ENCODE data around the gene MAOB. TPM values are rescaled to one million over a fixed set of nuclear protein-coding genes. Genes with fewer than 3 reads are reported as not detected.

Gene MAOB
- total RNA-seq, 1 donor from 2014 or later = 0.93 TPM

- Mint-ChIP-seq H3K27ac (no peak overlapping the region), H3K36me3 (ENCODE audit: insufficient read depth) (peaks cover 2% of the 10 kb centered on the region), H3K4me1 (ENCODE audit: low read depth) (peaks cover 2% of the 10 kb centered on the region), H3K4me3 (ENCODE audit: low read depth) (no peak overlapping the region), H3K9me3 (ENCODE audit: low read depth) (peaks cover 4% of the 10 kb centered on the region), H3K27me3 (peaks cover 16% of the 10 kb centered on the region)
- DNase-seq (ENCODE audit: low spot score, unreplicated experiment) = no peak
- TF ChIP-seq CTCF (IDR thresholded peaks at IDR 0.05; ENCODE audit: unreplicated experiment) = no peak
These were observed 1.8 kb downstream of the MAOB start for GRCh38 chrX:43880425-43880824.

- Mint-ChIP-seq H3K27ac (no peak overlapping the region), H3K36me3 (ENCODE audit: insufficient read depth) (peaks cover 2% of the 10 kb centered on the region), H3K27me3 (peaks cover 16% of the 10 kb centered on the region), H3K4me1 (ENCODE audit: low read depth) (peaks cover 2% of the 10 kb centered on the region), H3K9me3 (ENCODE audit: low read depth) (peaks cover 4% of the 10 kb centered on the region), H3K4me3 (ENCODE audit: low read depth) (no peak overlapping the region)
- no peak for DNase-seq (ENCODE audit: low spot score, unreplicated experiment)
- no peak for TF ChIP-seq CTCF (IDR thresholded peaks at IDR 0.05; ENCODE audit: unreplicated experiment)
These were observed 3.2 kb downstream of the MAOB start for GRCh38 chrX:43878906-43879526.

- H3K4me1 Mint-ChIP-seq (ENCODE audit: low read depth) = peaks cover 2% of the 10 kb centered on the region
- DNase-seq (ENCODE audit: low spot score, unreplicated experiment) = no peak
- no peak overlapping the region for H3K27ac Mint-ChIP-seq
- H3K27me3 Mint-ChIP-seq = peaks cover 3% of the 10 kb centered on the region
- peaks cover 2% of the 10 kb centered on the region for H3K36me3 Mint-ChIP-seq (ENCODE audit: insufficient read depth)
- no peak for TF ChIP-seq CTCF (IDR thresholded peaks at IDR 0.05; ENCODE audit: unreplicated experiment)
- H3K9me3 Mint-ChIP-seq (ENCODE audit: low read depth) = peaks cover 9% of the 10 kb centered on the region
- no peak overlapping the region for H3K4me3 Mint-ChIP-seq (ENCODE audit: low read depth)
These were observed 5.6 kb downstream of the MAOB start for GRCh38 chrX:43876680-43877079.

GRCh38 chrX:43870758-43871419, 11.4 kb downstream of the MAOB start:
- Mint-ChIP-seq H3K9me3 (ENCODE audit: low read depth) (peaks cover 20% of the 10 kb centered on the region), H3K27me3 (no peaks in the 10 kb centered on the region), H3K4me1 (ENCODE audit: low read depth) (no peaks in the 10 kb centered on the region), H3K36me3 (ENCODE audit: insufficient read depth) (no peaks in the 10 kb centered on the region), H3K27ac (no peak overlapping the region), H3K4me3 (ENCODE audit: low read depth) (no peak overlapping the region)
- TF ChIP-seq CTCF (IDR thresholded peaks at IDR 0.05; ENCODE audit: unreplicated experiment) = no peak
- DNase-seq (ENCODE audit: low spot score, unreplicated experiment) = no peak

- TF ChIP-seq CTCF (IDR thresholded peaks at IDR 0.05; ENCODE audit: unreplicated experiment) = no peak
- H3K36me3 Mint-ChIP-seq (ENCODE audit: insufficient read depth) = no peaks in the 10 kb centered on the region
- no peak overlapping the region for H3K4me3 Mint-ChIP-seq (ENCODE audit: low read depth)
- H3K27me3 Mint-ChIP-seq = no peaks in the 10 kb centered on the region
- peaks cover 23% of the 10 kb centered on the region for H3K9me3 Mint-ChIP-seq (ENCODE audit: low read depth)
- H3K27ac Mint-ChIP-seq = no peak overlapping the region
- no peak for DNase-seq (ENCODE audit: low spot score, unreplicated experiment)
- H3K4me1 Mint-ChIP-seq (ENCODE audit: low read depth) = no peaks in the 10 kb centered on the region
These were observed 12.2 kb downstream of the MAOB start for GRCh38 chrX:43870011-43870410.
